SW 1271 (cell line): Measurements from ENCODE around the gene STIP1.
"Not testable (repeated sequence)": the region's sequence is repeated elsewhere in the genome, so short reads cannot be mapped to it uniquely, and the experiment has no call there.

ENCODE experiments used
- DNase-seq, 2 experiments: peaks; one replicate each; lab custom pipeline; 2025; lab: John Stamatoyannopoulos, UW

The STIP1 gene

GRCh38 chr11:64238076-64238475 lies 52.1 kb downstream of the STIP1 start:
- no peak for DNase-seq

- no peak for DNase-seq
Observed at GRCh38 chr11:64238999-64239398, 53.0 kb downstream of the STIP1 start.

GRCh38 chr11:64239662-64240434 lies 53.9 kb downstream of the STIP1 start:
- DNase-seq = no peak

GRCh38 chr11:64240435-64241240 lies 54.7 kb downstream of the STIP1 start, which contains the start of gene FKBP2:
Gene FKBP2 (plus strand): TSS chr11:64241095. CDS start chr11:64242388, 1,293 bp downstream.
- peak; percentile 87 to 90 for DNase-seq

- peak; percentile 91 to 95 for DNase-seq
Observed at GRCh38 chr11:64241241-64241490, 55.2 kb downstream of the STIP1 start.

GRCh38 chr11:64241491-64242374 lies 55.8 kb downstream of the STIP1 start:
- peak in 1 of 2 experiments; percentile 52 for DNase-seq

- DNase-seq = no peak
Observed at GRCh38 chr11:64243236-64243854, 57.4 kb downstream of the STIP1 start.

- DNase-seq = no peak
Observed at GRCh38 chr11:64244107-64244506, 58.1 kb downstream of the STIP1 start.

- DNase-seq = no peak
Observed at GRCh38 chr11:64244966-64245365, 59.0 kb downstream of the STIP1 start.

GRCh38 chr11:64245401-64245796 lies 59.4 kb downstream of the STIP1 start:
- peak in 1 of 2 experiments; percentile 39 for DNase-seq

GRCh38 chr11:64245797-64246620 lies 60.0 kb downstream of the STIP1 start:
- DNase-seq = peak; percentile 64 to 76

GRCh38 chr11:64246621-64246870 lies 60.6 kb downstream of the STIP1 start:
- not testable (repeated sequence) for DNase-seq

- peak; percentile 67 to 81 for DNase-seq
Observed at GRCh38 chr11:64246871-64247728, 61.1 kb downstream of the STIP1 start, which contains the start of gene PPP1R14B. Gene PPP1R14B (minus strand): TSS chr11:64246943. CDS start chr11:64246673, 270 bp downstream.

GRCh38 chr11:64247729-64248531 lies 62.0 kb downstream of the STIP1 start:
- DNase-seq = no peak

- DNase-seq = no peak
Observed at GRCh38 chr11:64248578-64248977, 62.6 kb downstream of the STIP1 start.

GRCh38 chr11:64249038-64249437 lies 63.1 kb downstream of the STIP1 start:
- no peak for DNase-seq

- DNase-seq = no peak
Observed at GRCh38 chr11:64249563-64250414, 63.8 kb downstream of the STIP1 start.

- DNase-seq = no peak
Observed at GRCh38 chr11:64250415-64251015, 64.5 kb downstream of the STIP1 start.
